HG03159 (cell line): ENCODE data around the gene ERG.

Experiments used
- ATAC-seq: cut with Tn5 transposase; IDR thresholded peaks from one replicate; pipeline ENCODE4 v1.9.1; 2021; ENCODE audit warnings: mild to moderate bottlenecking, moderate library complexity; ENCODE audit not compliant: unreplicated experiment

ERG gene

GRCh38 chr21:38396325-38396724, 102.0 kb downstream of the ERG start:
- ATAC-seq: no peak

- no peak for ATAC-seq
Observed at GRCh38 chr21:38395581-38395980, 102.7 kb downstream of the ERG start.

- no peak for ATAC-seq
Observed at GRCh38 chr21:38392661-38393060, 105.6 kb downstream of the ERG start.

GRCh38 chr21:38389896-38390295, 108.4 kb downstream of the ERG start:
- ATAC-seq: no peak

- ATAC-seq: no peak
Observed at GRCh38 chr21:38389354-38389676, 109.0 kb downstream of the ERG start.

GRCh38 chr21:38388647-38389353, 109.5 kb downstream of the ERG start:
- ATAC-seq: no peak

- no peak for ATAC-seq
Observed at GRCh38 chr21:38388203-38388602, 110.1 kb downstream of the ERG start.

- no peak for ATAC-seq
Observed at GRCh38 chr21:38386967-38387366, 111.3 kb downstream of the ERG start.

- ATAC-seq: no peak
Observed at GRCh38 chr21:38385427-38386175, 112.7 kb downstream of the ERG start.

GRCh38 chr21:38384675-38385426, 113.4 kb downstream of the ERG start:
- no peak for ATAC-seq

- ATAC-seq: no peak
Observed at GRCh38 chr21:38384238-38384560, 114.1 kb downstream of the ERG start.

GRCh38 chr21:38383411-38384237, 114.7 kb downstream of the ERG start:
- ATAC-seq: no peak

- ATAC-seq: no peak
Observed at GRCh38 chr21:38380481-38381137, 117.7 kb downstream of the ERG start.

GRCh38 chr21:38379147-38379546, 119.1 kb downstream of the ERG start:
- no peak for ATAC-seq

GRCh38 chr21:38377165-38378088, 120.8 kb downstream of the ERG start:
- no peak for ATAC-seq

- no peak for ATAC-seq
Observed at GRCh38 chr21:38376693-38377092, 121.6 kb downstream of the ERG start.

GRCh38 chr21:38376235-38376634, 122.0 kb downstream of the ERG start:
- ATAC-seq: no peak

GRCh38 chr21:38367646-38368045, 130.6 kb downstream of the ERG start:
- ATAC-seq: no peak

- no peak for ATAC-seq
Observed at GRCh38 chr21:38365521-38365920, 132.8 kb downstream of the ERG start.

GRCh38 chr21:38363693-38364092, 134.6 kb downstream of the ERG start:
- no peak for ATAC-seq
